ENCODE measurements around the gene SNX14.
"Not testable (repeated sequence)": the region's sequence is repeated elsewhere in the genome, so short reads cannot be mapped to it uniquely, and the experiment has no call there.

Gene SNX14

GRCh38 chr6:85637579-85637978, 43.9 kb upstream of the SNX14 start:
- Histone ChIP-seq H3K27ac (ENCODE audit: insufficient read depth in 1 of 2, low read depth in 1 of 2, low read length in 2 of 2, poor library complexity in 1 of 2, severe bottlenecking in 2 of 2) (no peak overlapping the region), H3K4me1 (ENCODE audit: control extremely low read depth in 1 of 4, control insufficient read depth in 4 of 4, insufficient read depth in 4 of 4, low read length in 3 of 4) (peaks cover 14 to 29% (median 21%) of the 10 kb centered on the region in 4 experiments), H3K36me3 (ENCODE audit: control insufficient read depth in 4 of 4, insufficient read depth in 4 of 4, low read length in 3 of 4) (peaks cover 20 to 84% (median 42%) of the 10 kb centered on the region in 4 experiments), H3K27me3 (replicated peaks in 2 of 5; ENCODE audit: control insufficient read depth in 4 of 5, insufficient read depth in 5 of 5, low read length in 4 of 5) (no peaks in the 10 kb centered on the region), H3K9me3 (ENCODE audit: control extremely low read depth in 1 of 5, control insufficient read depth in 4 of 5, insufficient read depth in 2 of 5, low read depth in 1 of 5, low read length in 4 of 5) (no peaks in the 10 kb centered on the region), H3K4me3 (ENCODE audit: control insufficient read depth in 1 of 7, extremely low read depth in 1 of 7, insufficient read depth in 4 of 7, low read depth in 2 of 7, low read length in 6 of 7) (no peak overlapping the region)
- ChIA-PET CTCF (interaction anchor here (2.2 to 10.2 kb wide), 2 partner anchors 12 to 39 kb away, joined by 9 to 80 read pairs; no protein-coding TSS in a partner anchor), POLR2A (no interaction called here)
- DNase-seq: no peak
- WGBS (ENCODE audit: insufficient coverage): no CpG with 5 or more reads among the region's 3 CpGs

GRCh38 chr6:85632164-85632942, 38.7 kb upstream of the SNX14 start:
- Histone ChIP-seq H3K36me3 (ENCODE audit: control insufficient read depth in 4 of 4, insufficient read depth in 4 of 4, low read length in 3 of 4) (peaks cover 34 to 89% (median 58%) of the 10 kb centered on the region in 4 experiments), H3K4me3 (ENCODE audit: control insufficient read depth in 1 of 7, extremely low read depth in 1 of 7, insufficient read depth in 4 of 7, low read depth in 2 of 7, low read length in 6 of 7) (no peak overlapping the region), H3K9me3 (ENCODE audit: control extremely low read depth in 1 of 5, control insufficient read depth in 4 of 5, insufficient read depth in 2 of 5, low read depth in 1 of 5, low read length in 4 of 5) (no peaks in the 10 kb centered on the region), H3K27ac (ENCODE audit: insufficient read depth in 1 of 2, low read depth in 1 of 2, low read length in 2 of 2, poor library complexity in 1 of 2, severe bottlenecking in 2 of 2) (no peak overlapping the region), H3K27me3 (replicated peaks in 2 of 5; ENCODE audit: control insufficient read depth in 4 of 5, insufficient read depth in 5 of 5, low read length in 4 of 5) (no peaks in the 10 kb centered on the region), H3K4me1 (ENCODE audit: control extremely low read depth in 1 of 4, control insufficient read depth in 4 of 4, insufficient read depth in 4 of 4, low read length in 3 of 4) (no peaks in the 10 kb centered on the region)
- WGBS (ENCODE audit: insufficient coverage): 98% methylated on average over 4 of the region's 6 CpGs
- POLR2A ChIA-PET: interaction anchor here (1.5 kb wide), 1 partner anchor 46 kb away, joined by 6 read pairs; no protein-coding TSS in a partner anchor
- CTCF ChIA-PET: no interaction called here
- DNase-seq: no peak

DNA sequence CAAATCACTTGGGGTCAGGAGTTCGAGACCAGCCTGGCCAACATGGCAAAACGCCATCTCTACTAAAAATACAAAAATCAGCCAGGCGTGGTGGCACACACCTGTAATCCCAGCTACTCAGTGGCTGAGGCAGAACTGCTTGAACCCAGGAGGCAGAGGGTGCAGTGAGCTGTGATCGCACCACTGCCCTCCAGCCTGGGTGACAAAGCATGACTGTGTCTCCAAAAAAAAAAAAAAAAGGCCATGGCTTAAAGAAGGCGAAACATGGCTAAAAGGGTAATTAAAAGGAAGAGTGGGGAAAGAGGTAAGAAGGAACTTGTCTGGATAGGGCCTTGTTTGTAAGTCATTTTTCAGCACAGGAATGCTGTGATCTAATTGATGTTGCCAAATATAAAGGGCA, 37.5 kb upstream of the SNX14 start:
- POLR2A ChIA-PET: interaction anchor here (1.5 kb wide), 1 partner anchor 47 kb away, joined by 6 read pairs; no protein-coding TSS in a partner anchor
- H3K27me3 ChIP-seq (replicated peaks in 2 of 5; ENCODE audit: control insufficient read depth in 4 of 5, insufficient read depth in 5 of 5, low read length in 4 of 5); H3K27ac ChIP-seq (ENCODE audit: insufficient read depth in 1 of 2, low read depth in 1 of 2, low read length in 2 of 2, poor library complexity in 1 of 2, severe bottlenecking in 2 of 2); DNase-seq; H3K4me3 ChIP-seq (ENCODE audit: control insufficient read depth in 1 of 7, extremely low read depth in 1 of 7, insufficient read depth in 4 of 7, low read depth in 2 of 7, low read length in 6 of 7); H3K4me1 ChIP-seq (ENCODE audit: control extremely low read depth in 1 of 4, control insufficient read depth in 4 of 4, insufficient read depth in 4 of 4, low read length in 3 of 4); H3K9me3 ChIP-seq (ENCODE audit: control extremely low read depth in 1 of 5, control insufficient read depth in 4 of 5, insufficient read depth in 2 of 5, low read depth in 1 of 5, low read length in 4 of 5): not testable (repeated sequence)
- CTCF ChIA-PET: interaction anchor here (1.5 to 2.0 kb wide), 2 partner anchors 29 to 47 kb away, joined by 4 read pairs; no protein-coding TSS in a partner anchor
- 92% methylated on average over 2 of the region's 5 CpGs for WGBS (ENCODE audit: insufficient coverage)
- H3K36me3 ChIP-seq (ENCODE audit: control insufficient read depth in 4 of 4, insufficient read depth in 4 of 4, low read length in 3 of 4): peaks cover 31 to 89% (median 56%) of the 10 kb centered on the region in 4 experiments

DNA sequence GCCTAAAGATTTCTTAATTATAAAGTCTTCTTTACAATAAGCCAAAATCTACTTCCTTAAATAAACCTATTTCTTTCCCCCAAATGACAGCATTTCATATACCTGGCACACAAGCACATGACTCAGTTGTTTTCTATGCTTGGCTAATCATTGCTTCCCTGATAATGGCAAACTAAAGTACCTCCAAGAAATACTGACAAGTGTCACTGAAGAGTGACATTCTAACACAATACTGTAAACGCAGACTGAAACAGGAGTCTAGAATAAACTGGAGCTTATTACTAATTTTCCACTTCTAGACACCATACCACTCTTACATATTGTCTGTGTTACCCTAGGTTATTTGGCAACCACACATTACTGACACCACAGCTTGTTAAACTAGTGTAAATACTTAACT, 34.7 kb upstream of the SNX14 start:
- Histone ChIP-seq H3K27ac (ENCODE audit: insufficient read depth in 1 of 2, low read depth in 1 of 2, low read length in 2 of 2, poor library complexity in 1 of 2, severe bottlenecking in 2 of 2) (peak overlapping the region in 1 of 2 experiments; percentile 32), H3K4me3 (ENCODE audit: control insufficient read depth in 1 of 7, extremely low read depth in 1 of 7, insufficient read depth in 4 of 7, low read depth in 2 of 7, low read length in 6 of 7) (no peak overlapping the region), H3K9me3 (ENCODE audit: control extremely low read depth in 1 of 5, control insufficient read depth in 4 of 5, insufficient read depth in 2 of 5, low read depth in 1 of 5, low read length in 4 of 5) (no peaks in the 10 kb centered on the region), H3K27me3 (replicated peaks in 2 of 5; ENCODE audit: control insufficient read depth in 4 of 5, insufficient read depth in 5 of 5, low read length in 4 of 5) (no peaks in the 10 kb centered on the region), H3K36me3 (ENCODE audit: control insufficient read depth in 4 of 4, insufficient read depth in 4 of 4, low read length in 3 of 4) (peaks cover 27 to 86% (median 56%) of the 10 kb centered on the region in 4 experiments), H3K4me1 (ENCODE audit: control extremely low read depth in 1 of 4, control insufficient read depth in 4 of 4, insufficient read depth in 4 of 4, low read length in 3 of 4) (no peaks in the 10 kb centered on the region)
- POLR2A ChIA-PET: no interaction called here
- DNase-seq: no peak
- CTCF ChIA-PET: interaction anchor here (1.3 to 1.9 kb wide), 2 partner anchors 13 to 17 kb away, joined by 3 to 4 read pairs; no protein-coding TSS in a partner anchor
- 100% methylated on average over 1 of the region's 1 CpG for WGBS (ENCODE audit: insufficient coverage)

DNA sequence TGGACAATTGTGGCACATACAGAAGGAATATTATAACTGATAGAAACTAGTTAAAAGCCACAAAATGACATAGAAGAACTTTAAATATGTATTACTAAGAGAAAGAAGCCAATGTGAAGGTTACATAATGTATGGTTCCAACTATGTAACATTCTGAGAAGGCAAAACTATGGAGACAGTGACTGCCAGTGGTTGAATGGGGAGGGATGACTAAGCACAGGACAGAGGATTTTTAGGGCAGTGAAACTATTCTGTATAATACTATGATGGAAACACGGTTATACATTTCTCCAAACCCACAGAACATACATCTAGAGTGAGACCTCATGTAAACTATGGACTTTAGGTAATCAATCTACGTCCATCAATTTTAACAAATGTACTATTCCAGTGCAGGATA, 26.6 kb upstream of the SNX14 start:
- CTCF ChIA-PET: no interaction called here

GRCh38 chr6:85614780-85615179, 21.1 kb upstream of the SNX14 start:
- 99% methylated on average over 15 of the region's 17 CpGs for WGBS (ENCODE audit: insufficient coverage)
- CTCF ChIA-PET: no interaction called here

More for the DNA sequence above, 26.6 kb upstream of the SNX14 start:
- POLR2A ChIA-PET: no interaction called here
- no peaks in the 10 kb centered on the region for H3K27me3 ChIP-seq (replicated peaks in 2 of 5; ENCODE audit: control insufficient read depth in 4 of 5, insufficient read depth in 5 of 5, low read length in 4 of 5)
- H3K4me3 ChIP-seq (ENCODE audit: control insufficient read depth in 1 of 7, extremely low read depth in 1 of 7, insufficient read depth in 4 of 7, low read depth in 2 of 7, low read length in 6 of 7): no peak overlapping the region
- no peak overlapping the region for H3K27ac ChIP-seq (ENCODE audit: insufficient read depth in 1 of 2, low read depth in 1 of 2, low read length in 2 of 2, poor library complexity in 1 of 2, severe bottlenecking in 2 of 2)
- H3K4me1 ChIP-seq (ENCODE audit: control extremely low read depth in 1 of 4, control insufficient read depth in 4 of 4, insufficient read depth in 4 of 4, low read length in 3 of 4): no peaks in the 10 kb centered on the region
- DNase-seq: no peak
- peaks cover 31 to 94% (median 61%) of the 10 kb centered on the region in 4 experiments for H3K36me3 ChIP-seq (ENCODE audit: control insufficient read depth in 4 of 4, insufficient read depth in 4 of 4, low read length in 3 of 4)
- H3K9me3 ChIP-seq (ENCODE audit: control extremely low read depth in 1 of 5, control insufficient read depth in 4 of 5, insufficient read depth in 2 of 5, low read depth in 1 of 5, low read length in 4 of 5): no peaks in the 10 kb centered on the region
- WGBS (ENCODE audit: insufficient coverage): 100% methylated on average over 1 of the region's 2 CpGs

More at GRCh38 chr6:85614780-85615179, 21.1 kb upstream of the SNX14 start:
- Histone ChIP-seq H3K4me3 (ENCODE audit: control insufficient read depth in 1 of 7, extremely low read depth in 1 of 7, insufficient read depth in 4 of 7, low read depth in 2 of 7, low read length in 6 of 7) (no peak overlapping the region), H3K27me3 (replicated peaks in 2 of 5; ENCODE audit: control insufficient read depth in 4 of 5, insufficient read depth in 5 of 5, low read length in 4 of 5) (no peaks in the 10 kb centered on the region), H3K27ac (ENCODE audit: insufficient read depth in 1 of 2, low read depth in 1 of 2, low read length in 2 of 2, poor library complexity in 1 of 2, severe bottlenecking in 2 of 2) (no peak overlapping the region), H3K9me3 (ENCODE audit: control extremely low read depth in 1 of 5, control insufficient read depth in 4 of 5, insufficient read depth in 2 of 5, low read depth in 1 of 5, low read length in 4 of 5) (no peaks in the 10 kb centered on the region), H3K36me3 (ENCODE audit: control insufficient read depth in 4 of 4, insufficient read depth in 4 of 4, low read length in 3 of 4) (peaks cover 36 to 94% (median 65%) of the 10 kb centered on the region in 4 experiments), H3K4me1 (ENCODE audit: control extremely low read depth in 1 of 4, control insufficient read depth in 4 of 4, insufficient read depth in 4 of 4, low read length in 3 of 4) (no peaks in the 10 kb centered on the region)
- POLR2A ChIA-PET: no interaction called here
- no peak for DNase-seq

Data from common myeloid progenitor, CD34-positive (primary cell).